Prostate gland (tissue), 2 donors: ENCODE results near the gene AOC1. TPM values are rescaled to one million over a fixed set of nuclear protein-coding genes. Genes with fewer than 3 reads are reported as not detected.

ENCODE experiments used
- DNase-seq: peaks from one replicate; pipeline ENCODE4 v3.0.0-alpha.2; 2019; ENCODE audit warnings: low spot score
- H3K27ac ChIP-seq, 2 donors: fragments of 200-600 bp; sonication (generic); 2 replicates each; pipeline ENCODE4 v1.5.1; 2017 to 2019
- H3K27me3 ChIP-seq: fragments of 200-600 bp; sonication (generic); replicated peaks from 2 replicates; pipeline ENCODE4 v1.5.1; 2019; ENCODE audit not compliant: insufficient read depth
- H3K36me3 ChIP-seq, 2 donors: fragments of 200-600 bp; sonication (generic); 1 replicate in 1 of 2; 2 replicates in 1 of 2; pipeline versions ENCODE4 v1.5.1 to v1.8.1; 2017 to 2019
- H3K4me1 ChIP-seq: fragments of 200-600 bp; sonication (generic); replicated peaks from 2 replicates; pipeline ENCODE4 v1.5.1; 2019
- H3K4me3 ChIP-seq, 2 donors: fragments of 200-600 bp; sonication (generic); 2 replicates each; pipeline ENCODE4 v1.5.1; 2017 to 2019
- H3K9me3 ChIP-seq: fragments of 200-600 bp; sonication (generic); 2 replicates; pipeline ENCODE4 v1.5.1; 2017
- CTCF ChIP-seq, 4 experiments: fragments of 200-600 bp in 2 of 4; fragments of 450-650 bp in 2 of 4; sonication (generic) in 2 of 4; IDR thresholded peaks; 1 replicate in 3 of 4; 2 replicates in 1 of 4; pipeline ENCODE4 v1.5.1; 2016 to 2019; ENCODE audit warnings: antibody characterized with exemption in 4 of 4, mild to moderate bottlenecking in 2 of 4, moderate library complexity in 2 of 4
- POLR2A ChIP-seq: fragments of 450-650 bp; IDR thresholded peaks from one replicate; pipeline ENCODE4 v1.6.1; 2016; ENCODE audit warnings: antibody characterized with exemption, mild to moderate bottlenecking
- POLR2AphosphoS5 ChIP-seq: sonication (generic); formaldehyde crosslinking; IDR thresholded peaks from one replicate; pipeline ENCODE4 v1.6.1; 2017; ENCODE audit warnings: antibody characterized with exemption
- WGBS: methylation state at CpG from one replicate; pipeline ENCODE4 v1.1.5; 2018; 5-methylcytosine and 5-hydroxymethylcytosine counted together
- intact Hi-C: fragments of 100-400 bp; cut with DNase I; formaldehyde crosslinking; loops from one replicate; pipeline ENCODE4 v1.14.2; 2022
- total RNA-seq, 2 donors: library from RNA; depleted of rRNA; stranded (reverse); fragments of >200 nt; gene quantifications; one replicate each; pipeline ENCODE4 v1.1.0, GENCODE V29; 2016

The AOC1 gene
- total RNA-seq, 2 donors from 2014 or later = 2.1 to 3.1 TPM

- H3K27ac ChIP-seq = no peak overlapping the region
- no peaks in the 10 kb centered on the region for H3K4me1 ChIP-seq
- intact Hi-C loops = no loop called here
- no peak for TF ChIP-seq POLR2AphosphoS5
- no peak for TF ChIP-seq CTCF (IDR thresholded peaks at IDR 0.05)
- H3K36me3 ChIP-seq = no peaks in the 10 kb centered on the region
- no peaks in the 10 kb centered on the region for H3K9me3 ChIP-seq
- no peaks in the 10 kb centered on the region for H3K27me3 ChIP-seq
- no peak for DNase-seq
- 71% methylated on average over 4 of the region's 4 CpGs for WGBS
- no peak overlapping the region for H3K4me3 ChIP-seq
These were observed 23.5 kb downstream of the AOC1 start for GRCh38 chr7:150875791-150876190.

GRCh38 chr7:150876817-150877526, 24.7 kb downstream of the AOC1 start:
- peak; percentile 32 for DNase-seq
- Histone ChIP-seq H3K27me3 (no peaks in the 10 kb centered on the region), H3K4me1 (no peaks in the 10 kb centered on the region), H3K4me3 (no peak overlapping the region), H3K27ac (no peak overlapping the region), H3K9me3 (no peaks in the 10 kb centered on the region), H3K36me3 (no peaks in the 10 kb centered on the region)
- TF ChIP-seq CTCF (IDR thresholded peaks at IDR 0.05) = peak in 2 of 4 experiments; percentile 39 to 44
- TF ChIP-seq POLR2A = no peak
- peak; percentile 15 for TF ChIP-seq POLR2AphosphoS5
- 7% methylated on average over 13 of the region's 19 CpGs for WGBS
- intact Hi-C loops = no loop called here

GRCh38 chr7:150877536-150877935, 25.2 kb downstream of the AOC1 start:
- WGBS = 64% methylated on average over 4 of the region's 4 CpGs
- H3K27me3 ChIP-seq = no peaks in the 10 kb centered on the region
- H3K27ac ChIP-seq = no peak overlapping the region
- DNase-seq = no peak
- H3K36me3 ChIP-seq = no peaks in the 10 kb centered on the region
- intact Hi-C loops = no loop called here
- no peak overlapping the region for H3K4me3 ChIP-seq
- no peaks in the 10 kb centered on the region for H3K9me3 ChIP-seq
- no peaks in the 10 kb centered on the region for H3K4me1 ChIP-seq
- TF ChIP-seq CTCF (IDR thresholded peaks at IDR 0.05) = no peak
- TF ChIP-seq POLR2AphosphoS5 = no peak
- no peak for TF ChIP-seq POLR2A

- Histone ChIP-seq H3K36me3 (no peaks in the 10 kb centered on the region), H3K4me1 (no peaks in the 10 kb centered on the region), H3K9me3 (no peaks in the 10 kb centered on the region), H3K27me3 (no peaks in the 10 kb centered on the region), H3K27ac (no peak overlapping the region), H3K4me3 (no peak overlapping the region)
- no peak for TF ChIP-seq POLR2A
- TF ChIP-seq CTCF (IDR thresholded peaks at IDR 0.05) = no peak
- TF ChIP-seq POLR2AphosphoS5 = no peak
- intact Hi-C loops = no loop called here
- no peak for DNase-seq
These were observed 27.0 kb downstream of the AOC1 start for GRCh38 chr7:150879345-150879744.

- Histone ChIP-seq H3K9me3 (no peaks in the 10 kb centered on the region), H3K27me3 (no peaks in the 10 kb centered on the region), H3K27ac (no peak overlapping the region), H3K4me1 (no peaks in the 10 kb centered on the region), H3K4me3 (no peak overlapping the region), H3K36me3 (no peaks in the 10 kb centered on the region)
- TF ChIP-seq POLR2AphosphoS5 (no peak), POLR2A (no peak), CTCF (IDR thresholded peaks at IDR 0.05) (no peak)
- DNase-seq = no peak
- 97% methylated on average over 1 of the region's 1 CpG for WGBS
- intact Hi-C loops = no loop called here
These were observed 28.9 kb downstream of the AOC1 start for GRCh38 chr7:150881189-150881588.
